ENCODE data around the gene CCDC137.

CCDC137 gene

DNA sequence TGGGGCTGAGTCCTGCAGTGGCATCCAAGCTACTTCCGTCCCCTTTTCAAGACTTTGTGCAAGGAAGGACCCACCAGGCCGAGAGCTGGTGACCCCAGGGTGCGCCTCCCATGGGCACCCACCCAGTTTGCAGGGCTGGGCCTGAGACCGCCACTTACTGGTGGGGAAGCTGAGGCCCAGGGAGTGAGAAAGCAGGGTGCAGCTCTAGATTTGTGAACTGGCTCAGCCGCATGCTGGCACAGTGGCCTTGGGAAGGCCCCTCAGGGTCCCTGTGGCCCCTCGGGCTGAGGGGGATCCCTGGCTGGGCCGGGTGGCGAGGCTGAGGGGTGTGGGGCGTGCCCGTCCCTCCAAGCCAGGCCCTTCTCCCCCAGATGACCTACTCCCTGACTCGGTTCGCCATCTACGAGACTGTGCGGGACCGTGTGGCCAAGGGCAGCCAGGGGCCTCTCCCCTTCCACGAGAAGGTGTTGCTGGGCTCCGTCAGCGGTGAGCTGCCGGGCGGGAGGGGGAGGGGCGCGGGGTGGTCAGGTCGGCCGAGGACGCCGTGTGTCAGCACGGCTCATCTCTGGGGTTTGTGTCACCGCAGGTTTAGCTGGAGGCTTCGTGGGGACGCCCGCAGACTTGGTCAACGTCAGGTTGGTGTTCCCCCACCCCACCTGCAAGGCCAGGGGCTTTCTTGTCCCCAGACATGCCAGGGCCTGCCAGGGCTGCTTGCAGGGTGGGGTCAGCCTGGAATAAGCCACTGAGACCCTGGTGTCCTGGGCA is 48.8 kb downstream of the CCDC137 start:
- Histone ChIP-seq H3K9me3 (ENCODE audit: low read length) (no peaks in the 10 kb centered on the region), H3K27ac (ENCODE audit: low read depth, low read length) (no peak overlapping the region), H3K9ac (ENCODE audit: low read length) (no peak overlapping the region), H3K27me3 (ENCODE audit: control insufficient read depth in 1 of 2, insufficient read depth in 2 of 2, low read length in 2 of 2) (no peaks in the 10 kb centered on the region), H3K4me1 (ENCODE audit: insufficient read depth, low read length) (peaks cover 23% of the 10 kb centered on the region), H3K4me3 (ENCODE audit: low read depth in 1 of 2, low read length in 2 of 2) (no peak overlapping the region), H3K36me3 (ENCODE audit: insufficient read depth, low read length) (no peaks in the 10 kb centered on the region)

DNA sequence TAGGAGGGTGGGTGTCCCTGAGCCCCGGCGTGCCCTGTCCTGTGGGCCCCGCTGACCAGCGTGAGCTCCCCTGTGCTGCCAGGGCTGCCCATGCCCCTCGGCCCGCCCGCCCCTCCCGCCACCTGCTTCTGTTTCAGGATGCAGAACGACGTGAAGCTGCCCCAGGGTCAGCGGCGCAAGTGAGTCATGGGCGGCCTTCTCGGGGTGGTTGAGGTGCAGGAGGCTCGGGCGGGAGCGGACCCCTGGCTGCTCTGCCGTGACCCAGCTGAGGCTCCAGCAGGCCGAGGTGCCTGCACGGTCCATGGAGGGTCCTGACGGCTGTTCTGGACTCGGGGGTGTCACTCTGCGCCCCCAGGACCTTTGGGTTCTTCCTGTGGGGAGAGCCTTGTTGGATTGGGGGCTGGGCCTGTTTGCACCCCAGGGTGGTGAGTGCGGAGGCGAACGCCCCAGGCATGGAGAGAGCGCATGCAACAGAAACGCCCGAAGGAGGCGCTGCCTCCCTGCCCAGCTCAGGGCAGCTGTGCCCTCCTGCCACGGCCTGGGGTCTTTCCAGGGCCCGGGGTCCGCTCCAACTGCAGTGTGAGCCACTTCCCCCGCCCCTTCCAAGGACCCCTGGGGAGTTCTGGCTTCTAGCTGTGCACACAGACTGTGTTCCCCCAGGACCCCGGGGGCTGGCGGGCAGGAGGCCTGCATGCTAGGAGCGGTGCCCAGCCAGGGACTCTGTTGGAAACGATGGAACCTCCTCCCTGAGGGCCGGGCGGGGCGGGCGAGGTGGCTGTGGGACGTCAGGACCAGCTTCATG is 49.5 kb downstream of the CCDC137 start:
- peaks cover 16% of the 10 kb centered on the region for H3K4me1 ChIP-seq (ENCODE audit: insufficient read depth, low read length)
- no peaks in the 10 kb centered on the region for H3K36me3 ChIP-seq (ENCODE audit: insufficient read depth, low read length)
- no peak overlapping the region for H3K9ac ChIP-seq (ENCODE audit: low read length)
- no peak overlapping the region for H3K4me3 ChIP-seq (ENCODE audit: low read depth in 1 of 2, low read length in 2 of 2)
- no peaks in the 10 kb centered on the region for H3K27me3 ChIP-seq (ENCODE audit: control insufficient read depth in 1 of 2, insufficient read depth in 2 of 2, low read length in 2 of 2)
- H3K27ac ChIP-seq (ENCODE audit: low read depth, low read length): no peak overlapping the region
- no peaks in the 10 kb centered on the region for H3K9me3 ChIP-seq (ENCODE audit: low read length)

DNA sequence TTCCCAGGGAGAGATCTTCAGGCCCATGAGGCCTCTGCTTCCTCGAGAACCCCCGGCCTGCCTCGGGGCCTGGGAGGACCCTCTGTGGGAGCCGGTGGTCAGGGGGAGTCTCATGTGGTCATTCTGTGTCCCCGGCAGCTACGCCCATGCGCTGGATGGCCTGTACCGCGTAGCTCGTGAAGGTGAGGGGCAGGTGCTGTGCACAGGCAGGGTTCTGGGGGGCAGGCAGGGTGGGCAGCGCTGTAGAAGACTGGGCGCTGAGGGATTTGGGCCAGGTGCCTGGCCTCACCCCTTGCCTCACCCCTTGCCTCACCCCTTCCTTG is 50.1 kb downstream of the CCDC137 start:
- Histone ChIP-seq H3K27me3 (ENCODE audit: control insufficient read depth in 1 of 2, insufficient read depth in 2 of 2, low read length in 2 of 2) (no peaks in the 10 kb centered on the region), H3K4me1 (ENCODE audit: insufficient read depth, low read length) (peaks cover 12% of the 10 kb centered on the region)

DNA sequence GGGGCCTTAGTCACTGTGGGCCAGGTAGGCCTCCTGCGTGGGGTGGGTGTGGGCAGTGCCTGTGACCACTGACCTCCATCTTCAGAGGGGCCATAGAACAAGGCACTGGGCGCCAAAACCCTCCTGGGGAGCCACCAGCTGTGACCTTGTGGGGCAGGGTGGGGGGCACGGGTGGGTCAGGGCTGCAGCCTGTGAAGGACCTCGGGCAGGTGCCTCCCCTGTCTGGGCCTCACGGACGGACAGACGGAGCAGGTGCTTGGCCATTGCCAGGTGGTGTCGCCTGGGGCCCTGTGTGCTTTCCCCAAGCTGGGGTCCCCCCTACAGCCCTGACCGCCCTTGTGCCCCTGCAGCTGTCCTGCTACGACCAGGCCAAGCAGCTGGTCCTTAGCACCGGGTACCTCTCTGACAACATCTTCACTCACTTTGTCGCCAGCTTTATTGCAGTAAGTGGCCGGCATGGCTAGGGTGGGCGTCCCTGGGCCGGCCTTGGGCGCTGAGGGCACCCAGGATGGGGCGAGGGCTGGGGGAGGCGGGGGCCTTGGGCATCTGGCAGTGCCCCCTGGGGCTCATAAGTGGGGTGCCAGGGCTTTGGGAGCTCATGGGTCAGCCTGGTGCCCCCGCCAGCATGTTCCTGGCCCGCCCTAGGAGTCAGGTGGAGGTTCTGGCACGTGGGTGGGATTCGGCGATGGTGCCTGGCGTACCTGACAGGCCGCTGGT is 50.7 kb downstream of the CCDC137 start:
- Histone ChIP-seq H3K4me1 (ENCODE audit: insufficient read depth, low read length) (peaks cover 12% of the 10 kb centered on the region), H3K27me3 (ENCODE audit: control insufficient read depth in 1 of 2, insufficient read depth in 2 of 2, low read length in 2 of 2) (no peaks in the 10 kb centered on the region), H3K9me3 (ENCODE audit: low read length) (no peaks in the 10 kb centered on the region), H3K36me3 (ENCODE audit: insufficient read depth, low read length) (no peaks in the 10 kb centered on the region), H3K4me3 (ENCODE audit: low read depth in 1 of 2, low read length in 2 of 2) (no peak overlapping the region), H3K27ac (ENCODE audit: low read depth, low read length) (no peak overlapping the region), H3K9ac (ENCODE audit: low read length) (no peak overlapping the region)

More for the DNA sequence above, 50.1 kb downstream of the CCDC137 start:
- H3K9ac ChIP-seq (ENCODE audit: low read length): no peak overlapping the region
- no peak overlapping the region for H3K27ac ChIP-seq (ENCODE audit: low read depth, low read length)
- H3K9me3 ChIP-seq (ENCODE audit: low read length): no peaks in the 10 kb centered on the region
- no peaks in the 10 kb centered on the region for H3K36me3 ChIP-seq (ENCODE audit: insufficient read depth, low read length)
- no peak overlapping the region for H3K4me3 ChIP-seq (ENCODE audit: low read depth in 1 of 2, low read length in 2 of 2)

- Histone ChIP-seq H3K27me3 (ENCODE audit: control insufficient read depth in 1 of 2, insufficient read depth in 2 of 2, low read length in 2 of 2) (no peaks in the 10 kb centered on the region), H3K4me1 (ENCODE audit: insufficient read depth, low read length) (peaks cover 11% of the 10 kb centered on the region), H3K27ac (ENCODE audit: low read depth, low read length) (no peak overlapping the region), H3K4me3 (ENCODE audit: low read depth in 1 of 2, low read length in 2 of 2) (no peak overlapping the region), H3K36me3 (ENCODE audit: insufficient read depth, low read length) (no peaks in the 10 kb centered on the region), H3K9me3 (ENCODE audit: low read length) (no peaks in the 10 kb centered on the region), H3K9ac (ENCODE audit: low read length) (no peak overlapping the region)
These were observed 51.2 kb downstream of the CCDC137 start for GRCh38 chr17:81717766-81718089.

- no peaks in the 10 kb centered on the region for H3K4me1 ChIP-seq (ENCODE audit: insufficient read depth, low read length)
- no peaks in the 10 kb centered on the region for H3K27me3 ChIP-seq (ENCODE audit: control insufficient read depth in 1 of 2, insufficient read depth in 2 of 2, low read length in 2 of 2)
- H3K36me3 ChIP-seq (ENCODE audit: insufficient read depth, low read length): no peaks in the 10 kb centered on the region
- no peaks in the 10 kb centered on the region for H3K9me3 ChIP-seq (ENCODE audit: low read length)
- H3K9ac ChIP-seq (ENCODE audit: low read length): no peak overlapping the region
- no peak overlapping the region for H3K4me3 ChIP-seq (ENCODE audit: low read depth in 1 of 2, low read length in 2 of 2)
- no peak overlapping the region for H3K27ac ChIP-seq (ENCODE audit: low read depth, low read length)
These were observed 53.1 kb downstream of the CCDC137 start for GRCh38 chr17:81719410-81720266.

GRCh38 chr17:81720267-81721071 is 53.9 kb downstream of the CCDC137 start:
- Histone ChIP-seq H3K27me3 (ENCODE audit: control insufficient read depth in 1 of 2, insufficient read depth in 2 of 2, low read length in 2 of 2) (no peaks in the 10 kb centered on the region), H3K9ac (ENCODE audit: low read length) (no peak overlapping the region), H3K36me3 (ENCODE audit: insufficient read depth, low read length) (no peaks in the 10 kb centered on the region), H3K9me3 (ENCODE audit: low read length) (no peaks in the 10 kb centered on the region), H3K27ac (ENCODE audit: low read depth, low read length) (no peak overlapping the region), H3K4me1 (ENCODE audit: insufficient read depth, low read length) (no peaks in the 10 kb centered on the region), H3K4me3 (ENCODE audit: low read depth in 1 of 2, low read length in 2 of 2) (no peak overlapping the region)

GRCh38 chr17:81722184-81723120 is 55.9 kb downstream of the CCDC137 start:
- H3K4me3 ChIP-seq (ENCODE audit: low read depth in 1 of 2, low read length in 2 of 2): no peak overlapping the region
- H3K27ac ChIP-seq (ENCODE audit: low read depth, low read length): no peak overlapping the region
- no peaks in the 10 kb centered on the region for H3K4me1 ChIP-seq (ENCODE audit: insufficient read depth, low read length)
- H3K36me3 ChIP-seq (ENCODE audit: insufficient read depth, low read length): no peaks in the 10 kb centered on the region
- H3K9me3 ChIP-seq (ENCODE audit: low read length): no peaks in the 10 kb centered on the region
- H3K9ac ChIP-seq (ENCODE audit: low read length): no peak overlapping the region
- no peaks in the 10 kb centered on the region for H3K27me3 ChIP-seq (ENCODE audit: control insufficient read depth in 1 of 2, insufficient read depth in 2 of 2, low read length in 2 of 2)
